Liver (tissue), 9 donors: Measurements from ENCODE around the gene TMTC1. TPM values are rescaled to one million over a fixed set of nuclear protein-coding genes. Genes with fewer than 3 reads are reported as not detected.
A peak's percentile ranks its signal among the peaks of the same experiment; 100 is the strongest.

ENCODE experiments used
- DNase-seq: peaks from one replicate; pipeline ENCODE4 v3.0.0-alpha.2; 2017; ENCODE audit warnings: low spot score
- H3K27ac ChIP-seq, 2 donors: one replicate each; pipeline ENCODE4 v1.7.0; 2013; ENCODE audit warnings: inconsistent platforms in 2 of 2, low read length in 2 of 2, control low read depth in 1 of 2, low read depth in 1 of 2, mild to moderate bottlenecking in 1 of 2
- H3K27me3 ChIP-seq, 4 donors: one replicate each; pipeline versions ENCODE4 v1.6.1 to v1.7.0; 2013; ENCODE audit warnings: low read length in 3 of 4, inconsistent platforms in 1 of 4, mild to moderate bottlenecking in 1 of 4, moderate library complexity in 1 of 4; ENCODE audit not compliant: control insufficient read depth in 4 of 4, insufficient read depth in 4 of 4
- H3K36me3 ChIP-seq, 4 donors: one replicate each; pipeline versions ENCODE4 v1.6.1 to v1.7.0; 2013; ENCODE audit warnings: low read length in 3 of 4, mild to moderate bottlenecking in 3 of 4, low read depth in 1 of 4, moderate library complexity in 1 of 4; ENCODE audit not compliant: control insufficient read depth in 4 of 4, insufficient read depth in 3 of 4
- H3K4me1 ChIP-seq, 4 donors: one replicate each; pipeline versions ENCODE4 v1.6.1 to v1.7.0; 2013; ENCODE audit warnings: low read length in 3 of 4, mild to moderate bottlenecking in 3 of 4, moderate library complexity in 1 of 4; ENCODE audit not compliant: control insufficient read depth in 4 of 4, insufficient read depth in 4 of 4
- H3K4me3 ChIP-seq, 3 donors: one replicate each; pipeline versions ENCODE4 v1.6.1 to v1.7.0; 2013; ENCODE audit warnings: low read length in 3 of 3, control low read depth in 1 of 3, low read depth in 1 of 3, mild to moderate bottlenecking in 1 of 3
- H3K9ac ChIP-seq, 2 donors: one replicate each; pipeline ENCODE4 v1.7.0; 2013; ENCODE audit warnings: low read length in 2 of 2, mild to moderate bottlenecking in 2 of 2, moderate library complexity in 2 of 2, control low read depth in 1 of 2, low read depth in 1 of 2
- H3K9me3 ChIP-seq, 4 donors: one replicate each; pipeline versions ENCODE4 v1.6.1 to v1.7.0; 2013; ENCODE audit warnings: low read length in 3 of 4; ENCODE audit not compliant: control insufficient read depth in 4 of 4
- FOXA1 ChIP-seq: IDR thresholded peaks from 2 replicates; pipeline ENCODE4 v1.6.1; 2016; ENCODE audit warnings: antibody characterized with exemption
- GABPA ChIP-seq, 2 donors: IDR thresholded peaks in 1 of 2; conservative IDR thresholded peaks in 1 of 2; 2 replicates each; pipeline ENCODE4 v1.6.1; 2016; ENCODE audit warnings: antibody characterized with exemption in 2 of 2, mild to moderate bottlenecking in 1 of 2, moderate library complexity in 1 of 2
- HNF4A ChIP-seq, 2 donors: conservative IDR thresholded peaks; 2 replicates each; pipeline ENCODE4 v1.6.1; 2016; ENCODE audit warnings: antibody characterized with exemption in 2 of 2, mild to moderate bottlenecking in 2 of 2
- HNF4G ChIP-seq: IDR thresholded peaks from 2 replicates; pipeline ENCODE4 v1.6.1; 2016; ENCODE audit warnings: antibody characterized with exemption
- NR2F2 ChIP-seq: IDR thresholded peaks from 2 replicates; pipeline ENCODE4 v1.6.1; 2016; ENCODE audit warnings: antibody characterized with exemption
- RXRA ChIP-seq, 2 donors: IDR thresholded peaks; 2 replicates each; pipeline ENCODE4 v1.6.1; 2017 to 2018; ENCODE audit warnings: antibody characterized with exemption in 2 of 2, mild to moderate bottlenecking in 1 of 2
- SP1 ChIP-seq: IDR thresholded peaks from 2 replicates; pipeline ENCODE4 v1.6.1; 2018; ENCODE audit warnings: antibody characterized with exemption, mild to moderate bottlenecking
- TAF1 ChIP-seq: conservative IDR thresholded peaks from 2 replicates; pipeline ENCODE4 v1.6.1; 2016; ENCODE audit warnings: antibody characterized with exemption, mild to moderate bottlenecking
- WGBS: extraction: QIAGEN DNeasy Blood & Tissue Kit; methylation state at CpG from one replicate; pipeline ENCODE4 v1.1.7; 2013; 5-methylcytosine and 5-hydroxymethylcytosine counted together
- polyA plus RNA-seq, 2 donors: library from polyadenylated mRNA; stranded (reverse) in 1 of 2; unstranded in 1 of 2; fragments of 200-250 nt in 1 of 2; fragments of >200 nt in 1 of 2; fragmentation: Nextera tagmentation in 1 of 2; extraction: Ambion mirVana in 1 of 2; gene quantifications; one replicate each; pipeline versions ENCODE4 v1.2.1 to v1.2.3, GENCODE V29; 2013 to 2015
- total RNA-seq, 2 donors: library from RNA; depleted of rRNA; stranded (reverse); fragments of >200 nt; gene quantifications; one replicate each; pipeline ENCODE4 v1.2.3, GENCODE V29; 2014
- TF ChIP-seq, protein P1 (sequence below): IDR thresholded peaks from 2 replicates; pipeline ENCODE4 v1.6.1; 2016; ENCODE audit warnings: antibody characterized with exemption, mild to moderate bottlenecking
- TF ChIP-seq, protein P2 (sequence below): IDR thresholded peaks from 2 replicates; pipeline ENCODE4 v1.6.1; 2016; ENCODE audit warnings: antibody characterized with exemption
- TF ChIP-seq, protein P3 (sequence below): fragments of 150-350 bp; IDR thresholded peaks from 2 replicates; pipeline ENCODE4 v1.5.1; 2017; ENCODE audit warnings: improper control_type of control experiment, low read depth, low read length; ENCODE audit not compliant: missing input control
- TF ChIP-seq, protein P4 (sequence below): IDR thresholded peaks from 2 replicates; pipeline ENCODE4 v1.6.1; 2016; ENCODE audit warnings: antibody characterized with exemption
- donor health status: healthy.
- donor health status: healthy.
- donor health status: healthy.
- donor health status: healthy.
- donor health status: healthy.

The TMTC1 gene
- total and polyA plus RNA-seq, 4 donors: 0.76 to 3.3 (median 2.1) TPM

DNA sequence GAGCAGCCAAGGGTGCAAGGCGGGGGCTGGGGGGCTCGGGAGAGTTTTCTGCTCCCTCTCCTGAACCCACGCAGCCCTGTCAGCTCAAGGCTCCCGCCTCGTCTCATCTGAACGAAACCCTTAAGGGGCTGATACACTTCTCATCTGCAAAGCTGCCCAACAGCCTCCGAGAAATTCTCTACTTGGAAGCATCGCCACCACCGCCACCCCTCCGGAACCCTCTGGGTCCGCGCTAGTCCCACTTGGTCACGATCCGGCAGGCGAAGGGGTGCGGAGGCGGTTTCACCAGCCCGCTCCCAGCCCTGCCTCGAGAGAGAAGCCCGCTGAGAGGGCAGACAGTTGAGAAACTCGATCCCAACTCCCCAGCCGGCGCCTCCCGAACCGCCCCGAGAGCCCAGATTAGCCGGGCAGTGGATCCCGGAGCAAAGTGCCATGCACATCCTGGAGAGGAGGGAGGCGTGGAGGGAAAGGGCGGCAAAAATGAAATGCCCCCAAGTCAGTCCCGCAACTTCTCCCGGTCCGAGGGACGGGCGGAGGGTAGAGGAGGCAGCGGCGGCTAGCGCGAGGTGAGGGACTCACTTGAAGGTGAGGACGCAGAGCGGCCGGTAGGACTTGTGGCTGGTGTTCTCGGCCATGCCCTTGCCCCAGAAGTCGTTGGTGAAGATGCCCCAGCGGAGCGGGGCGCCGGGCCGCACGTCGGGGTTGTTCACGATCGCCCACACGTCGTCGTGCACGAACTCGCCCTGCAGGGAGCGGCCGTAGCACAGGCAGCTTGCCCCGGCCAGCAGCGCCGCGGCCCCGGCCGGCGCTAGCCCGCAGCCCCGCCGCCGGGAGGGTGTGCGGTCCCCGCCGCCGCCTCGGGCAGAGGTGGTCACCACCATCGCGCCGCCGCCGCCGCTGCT is 620 bp downstream of the TMTC1 start:
- WGBS: 1% methylated on average over 82 of the region's 82 CpGs
- Histone ChIP-seq H3K27ac (peak overlapping the region; percentile 6 to 10), H3K27me3 (no peaks in the 10 kb centered on the region), H3K9me3 (no peaks in the 10 kb centered on the region), H3K36me3 (no peaks in the 10 kb centered on the region), H3K4me3 (peak overlapping the region; percentile 73 to 96 (median 80)), H3K9ac (no peak overlapping the region), H3K4me1 (peaks cover 4 to 17% (median 6%) of the 10 kb centered on the region in 4 donors)
- peak in 1 of 2 donors; percentile 4 for TF ChIP-seq HNF4A (conservative IDR thresholded peaks at IDR 0.05)
- no peak for TF ChIP-seq SP1
- TF ChIP-seq TAF1: no peak
- TF ChIP-seq, protein P1, sequence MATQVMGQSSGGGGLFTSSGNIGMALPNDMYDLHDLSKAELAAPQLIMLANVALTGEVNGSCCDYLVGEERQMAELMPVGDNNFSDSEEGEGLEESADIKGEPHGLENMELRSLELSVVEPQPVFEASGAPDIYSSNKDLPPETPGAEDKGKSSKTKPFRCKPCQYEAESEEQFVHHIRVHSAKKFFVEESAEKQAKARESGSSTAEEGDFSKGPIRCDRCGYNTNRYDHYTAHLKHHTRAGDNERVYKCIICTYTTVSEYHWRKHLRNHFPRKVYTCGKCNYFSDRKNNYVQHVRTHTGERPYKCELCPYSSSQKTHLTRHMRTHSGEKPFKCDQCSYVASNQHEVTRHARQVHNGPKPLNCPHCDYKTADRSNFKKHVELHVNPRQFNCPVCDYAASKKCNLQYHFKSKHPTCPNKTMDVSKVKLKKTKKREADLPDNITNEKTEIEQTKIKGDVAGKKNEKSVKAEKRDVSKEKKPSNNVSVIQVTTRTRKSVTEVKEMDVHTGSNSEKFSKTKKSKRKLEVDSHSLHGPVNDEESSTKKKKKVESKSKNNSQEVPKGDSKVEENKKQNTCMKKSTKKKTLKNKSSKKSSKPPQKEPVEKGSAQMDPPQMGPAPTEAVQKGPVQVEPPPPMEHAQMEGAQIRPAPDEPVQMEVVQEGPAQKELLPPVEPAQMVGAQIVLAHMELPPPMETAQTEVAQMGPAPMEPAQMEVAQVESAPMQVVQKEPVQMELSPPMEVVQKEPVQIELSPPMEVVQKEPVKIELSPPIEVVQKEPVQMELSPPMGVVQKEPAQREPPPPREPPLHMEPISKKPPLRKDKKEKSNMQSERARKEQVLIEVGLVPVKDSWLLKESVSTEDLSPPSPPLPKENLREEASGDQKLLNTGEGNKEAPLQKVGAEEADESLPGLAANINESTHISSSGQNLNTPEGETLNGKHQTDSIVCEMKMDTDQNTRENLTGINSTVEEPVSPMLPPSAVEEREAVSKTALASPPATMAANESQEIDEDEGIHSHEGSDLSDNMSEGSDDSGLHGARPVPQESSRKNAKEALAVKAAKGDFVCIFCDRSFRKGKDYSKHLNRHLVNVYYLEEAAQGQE: no peak
- DNase-seq: peak; percentile 34

DNA sequence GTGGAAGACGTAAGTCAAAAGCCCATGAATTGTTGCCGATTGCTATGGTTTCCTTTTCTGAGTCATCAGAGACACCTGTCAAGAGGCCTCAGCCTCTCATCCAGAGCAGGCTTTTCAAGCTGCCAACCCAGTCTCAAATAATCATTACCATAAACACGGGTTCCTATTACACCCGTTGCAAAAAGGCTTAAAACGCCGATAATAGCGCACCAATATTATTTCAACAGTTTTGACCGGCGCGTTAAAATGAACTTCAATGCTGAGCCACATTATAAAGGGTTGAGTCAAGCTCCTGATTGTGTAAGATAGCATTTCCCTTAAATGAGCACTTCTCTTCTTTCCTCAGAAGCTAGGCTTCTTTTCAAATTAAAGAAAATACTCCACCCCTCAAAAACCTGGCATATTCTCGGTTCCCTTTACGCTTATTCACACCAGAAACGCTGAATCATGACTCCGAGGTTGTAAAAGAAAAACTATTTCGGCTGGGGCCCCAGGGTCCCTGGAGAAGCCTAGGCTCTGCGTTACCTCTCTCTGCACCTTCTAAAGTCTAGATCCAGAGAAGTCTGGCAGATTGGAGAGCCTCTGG is 1.4 kb downstream of the TMTC1 start:
- Histone ChIP-seq H3K27ac (peak overlapping the region in 1 of 2 donors; percentile 6), H3K9me3 (no peaks in the 10 kb centered on the region), H3K4me3 (peak overlapping the region; percentile 73 to 96 (median 80)), H3K36me3 (no peaks in the 10 kb centered on the region), H3K27me3 (no peaks in the 10 kb centered on the region), H3K4me1 (peaks cover 4 to 17% (median 6%) of the 10 kb centered on the region in 4 donors), H3K9ac (peak overlapping the region in 1 of 2 donors; percentile 5)
- no peak for DNase-seq
- TF ChIP-seq RXRA (IDR thresholded peaks at IDR 0.05) (no peak), HNF4G (no peak), FOXA1 (no peak), SP1 (no peak), NR2F2 (no peak), HNF4A (conservative IDR thresholded peaks at IDR 0.05) (no peak), TAF1 (no peak), GABPA (IDR thresholded peaks at IDR 0.05 in 1 of 2, conservative IDR thresholded peaks at IDR 0.05 in 1 of 2) (no peak)
- TF ChIP-seq, protein P2, sequence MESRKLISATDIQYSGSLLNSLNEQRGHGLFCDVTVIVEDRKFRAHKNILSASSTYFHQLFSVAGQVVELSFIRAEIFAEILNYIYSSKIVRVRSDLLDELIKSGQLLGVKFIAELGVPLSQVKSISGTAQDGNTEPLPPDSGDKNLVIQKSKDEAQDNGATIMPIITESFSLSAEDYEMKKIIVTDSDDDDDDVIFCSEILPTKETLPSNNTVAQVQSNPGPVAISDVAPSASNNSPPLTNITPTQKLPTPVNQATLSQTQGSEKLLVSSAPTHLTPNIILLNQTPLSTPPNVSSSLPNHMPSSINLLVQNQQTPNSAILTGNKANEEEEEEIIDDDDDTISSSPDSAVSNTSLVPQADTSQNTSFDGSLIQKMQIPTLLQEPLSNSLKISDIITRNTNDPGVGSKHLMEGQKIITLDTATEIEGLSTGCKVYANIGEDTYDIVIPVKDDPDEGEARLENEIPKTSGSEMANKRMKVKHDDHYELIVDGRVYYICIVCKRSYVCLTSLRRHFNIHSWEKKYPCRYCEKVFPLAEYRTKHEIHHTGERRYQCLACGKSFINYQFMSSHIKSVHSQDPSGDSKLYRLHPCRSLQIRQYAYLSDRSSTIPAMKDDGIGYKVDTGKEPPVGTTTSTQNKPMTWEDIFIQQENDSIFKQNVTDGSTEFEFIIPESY: no peak
- TF ChIP-seq, protein P1: no peak
- TF ChIP-seq, protein P3, sequence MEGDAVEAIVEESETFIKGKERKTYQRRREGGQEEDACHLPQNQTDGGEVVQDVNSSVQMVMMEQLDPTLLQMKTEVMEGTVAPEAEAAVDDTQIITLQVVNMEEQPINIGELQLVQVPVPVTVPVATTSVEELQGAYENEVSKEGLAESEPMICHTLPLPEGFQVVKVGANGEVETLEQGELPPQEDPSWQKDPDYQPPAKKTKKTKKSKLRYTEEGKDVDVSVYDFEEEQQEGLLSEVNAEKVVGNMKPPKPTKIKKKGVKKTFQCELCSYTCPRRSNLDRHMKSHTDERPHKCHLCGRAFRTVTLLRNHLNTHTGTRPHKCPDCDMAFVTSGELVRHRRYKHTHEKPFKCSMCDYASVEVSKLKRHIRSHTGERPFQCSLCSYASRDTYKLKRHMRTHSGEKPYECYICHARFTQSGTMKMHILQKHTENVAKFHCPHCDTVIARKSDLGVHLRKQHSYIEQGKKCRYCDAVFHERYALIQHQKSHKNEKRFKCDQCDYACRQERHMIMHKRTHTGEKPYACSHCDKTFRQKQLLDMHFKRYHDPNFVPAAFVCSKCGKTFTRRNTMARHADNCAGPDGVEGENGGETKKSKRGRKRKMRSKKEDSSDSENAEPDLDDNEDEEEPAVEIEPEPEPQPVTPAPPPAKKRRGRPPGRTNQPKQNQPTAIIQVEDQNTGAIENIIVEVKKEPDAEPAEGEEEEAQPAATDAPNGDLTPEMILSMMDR: no peak
- TF ChIP-seq, protein P4, sequence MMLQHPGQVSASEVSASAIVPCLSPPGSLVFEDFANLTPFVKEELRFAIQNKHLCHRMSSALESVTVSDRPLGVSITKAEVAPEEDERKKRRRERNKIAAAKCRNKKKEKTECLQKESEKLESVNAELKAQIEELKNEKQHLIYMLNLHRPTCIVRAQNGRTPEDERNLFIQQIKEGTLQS: no peak
- WGBS: 14% methylated on average over 16 of the region's 16 CpGs
